GM23248 (cell line): ENCODE measurements around the gene ALDH4A1.

Experiments
- EZH2 ChIP-seq: fragments of 200-600 bp; sonication (generic); IDR thresholded peaks from 2 replicates; pipeline ENCODE4 v1.6.1; 2018; ENCODE audit warnings: antibody characterized with exemption, mild to moderate bottlenecking; ENCODE audit not compliant: insufficient read depth, poor library complexity, severe bottlenecking
- EZH2phosphoT487 ChIP-seq: fragments of 200-600 bp; sonication (generic); IDR thresholded peaks from 2 replicates; pipeline ENCODE4 v1.6.1; 2018; ENCODE audit warnings: antibody characterized with exemption, moderate library complexity, mild to moderate bottlenecking, low read depth; ENCODE audit not compliant: insufficient read depth

DNA sequence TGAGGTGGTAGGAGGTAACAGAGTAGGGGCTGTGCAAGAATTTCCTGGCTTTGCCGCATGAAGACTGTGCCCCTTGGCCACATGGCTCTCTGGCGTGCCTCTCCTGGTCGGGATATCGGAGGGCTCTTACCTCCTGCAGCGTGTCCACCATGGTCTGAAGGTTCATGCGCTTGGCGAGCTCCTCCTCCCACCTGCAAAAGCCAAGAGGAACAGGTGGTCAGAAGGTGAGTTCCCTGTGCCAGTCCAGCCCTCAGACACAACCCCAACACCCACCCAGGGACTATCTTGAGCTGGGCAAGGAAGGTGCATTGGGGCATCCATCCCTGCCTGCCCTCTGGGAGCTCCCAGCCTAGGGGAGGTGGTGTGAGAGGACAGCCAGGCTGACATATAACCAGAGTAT lies 18.6 kb upstream of the ALDH4A1 start:
- TF ChIP-seq EZH2phosphoT487 (no peak), EZH2 (no peak)
